ENCODE data around the gene E2F8.

- TF ChIP-seq CTCF (tag by site-specific recombination; IDR thresholded peaks at IDR 0.05) (no peak), ZNF311 (tag by site-specific recombination; IDR thresholded peaks at IDR 0.05; ENCODE audit: borderline replicate concordance) (no peak), ZNF266 (tag by site-specific recombination; IDR thresholded peaks at IDR 0.05; ENCODE audit: low read depth) (no peak), REPIN1 (tag by site-specific recombination; IDR thresholded peaks at IDR 0.05; ENCODE audit: low read depth) (no peak), ZSCAN5A (tag by site-specific recombination; IDR thresholded peaks at IDR 0.05) (no peak), ZNF76 (tag by site-specific recombination; IDR thresholded peaks at IDR 0.05; ENCODE audit: borderline replicate concordance, low read depth) (no peak), HOXA7 (CRISPR knock-in tag; IDR thresholded peaks at IDR 0.05; ENCODE audit: borderline replicate concordance) (no peak), ZNF624 (tag by site-specific recombination; IDR thresholded peaks at IDR 0.05) (no peak), ZSCAN16 (tag by site-specific recombination; IDR thresholded peaks at IDR 0.05) (no peak), ZNF184 (tag by site-specific recombination; IDR thresholded peaks at IDR 0.05) (no peak), PBX3 (CRISPR knock-in tag; IDR thresholded peaks at IDR 0.05) (no peak), ZNF670 (tag by site-specific recombination; IDR thresholded peaks at IDR 0.05; ENCODE audit: low read depth) (no peak), REST (tag by site-specific recombination; IDR thresholded peaks at IDR 0.05) (no peak), ZNF837 (tag by site-specific recombination; IDR thresholded peaks at IDR 0.05) (no peak)
These were observed 38.8 kb downstream of the E2F8 start, which contains the start of gene CSRP3 for GRCh38 chr11:19201737-19202605.
